GM23248 (cell line): ENCODE measurements around the gene COX8A.

Experiments used
- EZH2 ChIP-seq: fragments of 200-600 bp; sonication (generic); IDR thresholded peaks from 2 replicates; pipeline ENCODE4 v1.6.1; 2018; ENCODE audit warnings: antibody characterized with exemption, mild to moderate bottlenecking; ENCODE audit not compliant: insufficient read depth, poor library complexity, severe bottlenecking
- EZH2phosphoT487 ChIP-seq: fragments of 200-600 bp; sonication (generic); IDR thresholded peaks from 2 replicates; pipeline ENCODE4 v1.6.1; 2018; ENCODE audit warnings: antibody characterized with exemption, moderate library complexity, mild to moderate bottlenecking, low read depth; ENCODE audit not compliant: insufficient read depth

DNA sequence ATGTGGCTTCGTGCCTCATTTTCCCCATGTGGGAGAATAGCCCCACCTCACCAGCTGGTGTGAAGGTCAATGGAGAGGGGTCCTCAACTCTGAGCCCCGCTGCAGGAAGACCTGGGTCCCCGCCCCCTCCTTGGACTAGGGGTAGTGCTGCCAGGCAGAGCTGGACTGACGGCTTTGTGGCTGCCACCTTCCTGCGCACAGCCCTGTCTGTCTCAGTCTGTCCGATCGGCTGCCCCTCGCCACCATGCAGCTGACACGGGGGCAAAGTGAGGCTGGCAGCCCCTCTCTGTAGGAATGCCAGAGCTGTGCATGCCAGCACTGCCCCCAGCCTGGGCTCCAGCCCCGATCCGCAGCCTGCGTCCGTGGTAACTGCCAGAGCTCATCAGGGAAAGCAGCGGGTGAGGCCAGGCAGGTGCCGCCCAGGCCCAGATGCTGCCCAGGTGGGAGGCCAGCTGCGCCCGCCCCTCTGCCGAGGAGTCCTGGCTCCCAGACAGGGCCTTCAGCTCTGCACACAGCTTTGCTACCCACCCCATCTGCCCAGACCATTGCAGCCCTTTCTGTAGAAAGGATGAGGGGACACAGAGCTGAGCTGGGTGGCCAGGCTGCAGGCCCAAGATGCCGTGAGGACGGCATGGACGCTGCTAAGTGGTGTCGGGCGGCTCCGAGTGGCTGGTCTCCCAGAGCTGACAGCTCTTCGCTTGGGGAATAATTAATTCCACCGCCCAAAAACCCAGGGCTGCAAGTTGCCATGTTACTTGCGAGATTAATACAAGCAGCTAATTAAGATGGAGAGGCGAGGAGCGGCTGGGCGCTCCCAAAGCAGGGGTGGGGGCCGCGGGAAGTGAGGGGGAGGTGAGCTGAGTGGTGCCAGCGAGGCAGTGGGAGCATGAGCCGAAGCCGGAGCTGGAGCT lies 41.8 kb downstream of the COX8A start:
- TF ChIP-seq EZH2phosphoT487 (no peak), EZH2 (no peak)
